Measurements from ENCODE around the gene KIAA1958.

Gene KIAA1958

DNA sequence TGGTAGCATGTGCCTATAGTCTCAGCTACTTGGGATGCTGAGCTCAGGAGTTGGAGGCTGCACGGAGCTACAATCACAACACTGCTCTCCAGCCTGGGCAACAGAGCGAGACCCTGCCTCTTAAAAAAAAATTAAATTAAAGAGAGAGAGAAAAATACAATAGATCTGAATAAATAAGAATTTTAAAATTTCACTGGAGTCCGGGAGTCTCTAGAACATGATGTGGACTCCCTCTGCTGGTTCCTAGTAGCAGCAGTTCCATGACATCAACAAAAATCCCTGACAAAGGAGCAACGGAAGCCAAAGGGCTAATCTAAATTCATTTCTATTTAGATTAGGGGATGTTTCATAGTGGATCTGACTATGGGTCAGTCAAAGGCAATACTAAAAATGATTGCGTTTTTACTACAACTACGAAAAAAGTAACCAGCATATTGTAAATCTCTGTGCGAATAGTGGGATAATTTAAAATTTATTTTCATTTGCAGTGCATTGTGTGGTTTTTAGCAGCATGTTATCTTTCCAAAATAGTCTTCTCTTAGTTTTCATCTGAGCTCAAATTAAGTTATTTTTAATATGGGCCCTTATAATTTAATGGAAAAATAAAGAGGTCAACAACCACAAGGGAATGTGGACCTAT is 224.5 kb downstream of the KIAA1958 start:
- in situ Hi-C loops (cut with MboI; ENCODE audit: low sequenced_read_pairs), result no loop called here

DNA sequence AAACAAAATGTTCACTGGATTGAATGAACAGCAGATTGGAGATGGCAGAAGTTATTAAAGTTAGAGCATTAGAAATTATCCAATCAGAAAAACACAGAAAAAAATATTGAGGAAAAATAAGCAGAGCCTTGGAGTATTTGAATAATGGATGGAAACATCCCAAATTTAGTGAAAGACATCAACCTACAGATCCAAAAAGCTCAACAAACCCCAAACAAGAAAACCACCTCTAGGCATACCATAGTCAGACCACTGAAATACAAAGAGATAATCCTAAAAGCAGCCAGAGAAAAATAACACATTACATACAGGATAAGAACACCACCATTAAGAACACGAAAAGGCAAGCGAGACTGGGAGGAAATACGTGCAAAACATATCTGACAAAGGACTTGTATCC is 226.1 kb downstream of the KIAA1958 start:
- in situ Hi-C loops (cut with MboI; ENCODE audit: low sequenced_read_pairs), result no loop called here

DNA sequence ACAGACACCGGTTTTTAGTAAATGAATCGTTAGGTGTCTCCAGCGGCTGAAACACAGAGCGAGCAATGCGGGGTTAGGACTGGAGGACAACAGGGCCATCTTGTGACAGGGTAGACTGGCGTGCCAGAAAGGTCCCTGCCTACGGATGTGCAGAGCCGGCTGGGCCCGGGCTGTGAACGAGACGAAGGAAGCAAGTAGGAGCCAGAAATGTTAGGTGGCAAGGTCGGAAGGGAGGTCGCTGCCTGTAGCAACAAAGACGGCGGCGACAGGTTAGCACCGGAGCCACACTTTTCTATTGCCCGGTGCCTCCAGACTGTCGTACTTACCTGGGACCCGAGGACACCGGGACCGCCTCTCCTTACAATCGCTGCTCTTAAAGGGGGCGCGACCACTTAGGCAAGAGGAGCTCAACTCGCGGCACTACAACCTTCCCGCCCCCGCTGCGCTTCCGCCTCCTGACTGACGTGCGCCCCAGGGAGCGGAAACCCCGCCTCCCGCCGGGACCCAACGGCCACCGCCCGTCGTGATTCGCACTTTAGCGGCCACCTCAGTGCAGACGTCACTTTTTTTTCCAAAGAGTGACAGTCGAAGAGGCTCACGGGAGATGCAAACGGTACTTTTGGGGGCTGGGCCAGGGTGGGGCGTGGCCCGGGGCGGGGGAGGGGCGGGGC is 231.2 kb downstream of the KIAA1958 start, which contains the start of gene INIP:
Gene INIP, minus strand, starts transcription at position 457 of the 671 bp plus-strand sequence. CDS start 1,632 bp downstream, outside the sequence.
- in situ Hi-C loops (cut with MboI; ENCODE audit: low sequenced_read_pairs), result no loop called here
